Kasumi-1 (cell line): ENCODE measurements around the gene HOXD4.

ENCODE experiments used
- DNase-seq, 2 experiments: peaks; one replicate each; lab custom pipeline; 2025; lab: John Stamatoyannopoulos, UW

HOXD4 gene

GRCh38 chr2:176139661-176140512 is 11.5 kb upstream of the HOXD4 start:
- DNase-seq: peak in 1 of 2 experiments; percentile 56

GRCh38 chr2:176140513-176141317 is 10.6 kb upstream of the HOXD4 start:
- DNase-seq: peak; percentile 70 to 80

- DNase-seq: no peak
These were observed 9.1 kb upstream of the HOXD4 start for GRCh38 chr2:176142281-176142680.

- no peak for DNase-seq
These were observed 6.0 kb upstream of the HOXD4 start for GRCh38 chr2:176145085-176145969.

- no peak for DNase-seq
These were observed 5.2 kb upstream of the HOXD4 start for GRCh38 chr2:176146101-176146500.

- no peak for DNase-seq
These were observed 4.7 kb upstream of the HOXD4 start for GRCh38 chr2:176146645-176147044.

GRCh38 chr2:176147210-176147799 is 4.0 kb upstream of the HOXD4 start:
- no peak for DNase-seq

- DNase-seq: no peak
These were observed 3.4 kb upstream of the HOXD4 start for GRCh38 chr2:176147800-176148496.

- DNase-seq: no peak
These were observed 2.5 kb upstream of the HOXD4 start for GRCh38 chr2:176148751-176149421.

- DNase-seq: no peak
These were observed 1.8 kb upstream of the HOXD4 start for GRCh38 chr2:176149481-176149938.

- no peak for DNase-seq
These were observed 1.3 kb upstream of the HOXD4 start for GRCh38 chr2:176149939-176150583.

GRCh38 chr2:176150584-176151441 is 537 bp upstream of the HOXD4 start:
- DNase-seq: no peak

GRCh38 chr2:176152350-176153181 is 1.2 kb downstream of the HOXD4 start:
- no peak for DNase-seq

GRCh38 chr2:176154576-176155252 is 3.4 kb downstream of the HOXD4 start:
- no peak for DNase-seq

GRCh38 chr2:176155356-176156044 is 4.2 kb downstream of the HOXD4 start:
- no peak for DNase-seq

GRCh38 chr2:176156301-176156806 is 5.0 kb downstream of the HOXD4 start:
- DNase-seq: no peak
